Stimulated activated naive CD4-positive, alpha-beta T cell (primary cell): ENCODE data around the gene C5orf15.

Experiments
- DNase-seq, 6 experiments: peaks; one replicate each; lab custom pipeline; 2025; lab: John Stamatoyannopoulos, UW

Gene C5orf15

DNA sequence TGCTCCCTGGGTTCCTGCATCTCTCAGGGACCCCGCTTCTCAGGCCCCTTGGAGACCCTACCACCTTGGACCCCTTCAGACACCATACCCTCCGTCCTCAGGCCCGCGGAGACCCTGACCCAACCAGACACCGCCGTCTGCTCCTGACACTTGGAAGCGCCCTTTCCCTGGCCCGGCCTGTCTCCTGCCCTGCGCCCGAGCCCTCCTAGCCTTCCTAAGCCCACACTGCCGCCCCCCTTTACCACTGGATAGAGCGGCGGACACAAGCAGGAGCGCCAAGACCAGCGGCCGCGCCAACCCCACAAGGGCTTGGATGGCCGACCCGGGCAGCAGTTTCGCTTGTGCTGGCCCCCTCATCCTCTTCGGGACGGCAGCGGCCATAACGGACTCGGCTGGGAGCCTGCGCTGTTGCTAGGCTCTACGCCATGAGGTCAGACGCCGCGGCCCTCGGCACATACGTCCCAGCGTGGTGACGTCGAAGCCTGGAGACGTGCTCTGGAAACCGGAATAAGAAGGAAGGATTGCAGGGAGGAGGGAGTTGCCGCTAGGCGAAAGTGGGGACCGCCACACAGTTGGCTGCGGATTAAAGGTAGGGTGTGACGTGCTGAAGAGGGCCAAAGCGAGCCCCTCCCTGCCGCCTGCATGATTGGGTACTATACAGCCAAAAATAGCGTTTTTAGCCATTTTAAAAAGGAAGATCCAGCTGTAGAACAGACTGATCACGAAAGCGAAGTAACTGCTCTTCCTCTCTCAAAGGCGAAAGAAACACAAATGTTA is at the start of gene C5orf15:
TSS of gene C5orf15 (minus strand) at position 422 of the 777 bp plus-strand sequence. CDS start at position 381, 41 bp downstream.
- DNase-seq = peak; percentile 75 to 90 (median 84)

DNA sequence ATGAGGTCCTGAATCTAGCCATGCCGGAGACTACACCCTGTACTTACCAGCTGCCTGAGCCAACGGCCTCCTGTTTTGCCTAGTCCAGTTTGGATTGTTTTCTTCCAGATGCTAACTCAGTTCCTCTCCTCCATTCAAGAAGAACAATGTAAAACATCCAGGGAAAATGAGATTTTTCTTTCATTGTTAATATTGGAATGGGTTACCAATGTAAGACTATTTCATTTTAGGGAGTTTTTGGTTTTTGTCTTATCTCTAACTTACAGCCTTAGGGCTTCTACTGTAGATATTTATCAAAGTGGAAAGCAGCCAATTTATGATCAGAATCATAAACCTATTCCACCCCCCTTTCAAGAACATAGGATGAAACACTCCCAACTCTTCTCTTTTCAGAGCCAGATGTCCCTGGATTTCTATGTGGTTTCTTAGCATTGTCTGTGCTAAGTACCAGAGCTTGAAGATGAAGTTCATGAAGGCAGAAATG is 39.9 kb upstream of the C5orf15 start:
- no peak for DNase-seq

DNA sequence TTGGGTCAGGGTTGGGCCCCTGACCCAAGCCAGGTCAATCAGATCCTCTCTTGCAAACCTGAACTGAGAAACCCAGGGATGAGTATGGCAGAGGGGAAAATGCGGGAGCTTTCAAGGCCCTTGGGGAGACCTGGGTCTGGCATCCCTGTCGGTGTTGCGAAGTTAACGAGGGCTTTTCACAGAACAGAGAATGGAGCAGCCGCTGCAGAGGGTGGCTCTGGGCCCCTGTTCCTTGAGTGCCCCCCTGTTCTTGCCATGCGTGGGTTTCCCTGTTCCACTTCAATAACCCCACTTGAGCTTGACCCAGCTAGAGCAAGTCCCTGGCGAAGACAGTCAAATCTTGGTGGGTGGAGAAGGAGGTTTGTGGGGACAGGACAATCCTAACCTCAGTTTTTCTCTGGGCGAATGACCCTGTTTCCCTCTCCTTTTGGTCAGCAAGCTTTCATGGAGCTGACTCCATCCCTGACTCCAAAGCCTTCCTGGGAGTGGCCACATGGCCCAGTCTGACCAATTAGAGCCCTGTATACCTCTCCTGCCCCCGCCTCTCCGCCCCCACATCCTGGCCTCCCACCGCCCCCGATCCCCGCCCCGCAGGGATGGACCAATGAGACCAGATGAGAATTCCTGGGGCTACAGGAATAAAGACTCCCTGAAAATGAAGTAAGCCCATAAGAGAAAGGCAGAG is 39.3 kb upstream of the C5orf15 start:
- no peak for DNase-seq

DNA sequence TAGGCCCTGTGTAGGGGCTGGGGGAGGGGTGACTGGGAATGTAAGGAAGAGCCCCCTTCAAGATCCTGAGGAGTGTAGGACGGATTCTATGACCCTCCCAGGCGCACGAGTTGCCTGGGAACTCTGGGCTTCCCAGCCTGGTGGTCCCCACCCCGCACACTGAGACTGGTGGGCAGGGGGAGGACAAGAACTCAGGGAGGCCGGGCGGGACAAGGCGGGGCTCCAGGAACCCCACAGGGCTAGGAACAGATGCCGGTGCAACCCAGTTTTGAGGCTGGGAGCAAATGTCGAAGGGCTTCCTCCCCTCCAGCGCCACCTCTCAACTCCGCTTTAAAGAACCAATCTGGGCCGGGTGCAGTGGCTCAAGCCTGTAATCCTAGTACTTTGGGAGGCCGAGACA is 37.7 kb upstream of the C5orf15 start:
- DNase-seq = no peak

DNA sequence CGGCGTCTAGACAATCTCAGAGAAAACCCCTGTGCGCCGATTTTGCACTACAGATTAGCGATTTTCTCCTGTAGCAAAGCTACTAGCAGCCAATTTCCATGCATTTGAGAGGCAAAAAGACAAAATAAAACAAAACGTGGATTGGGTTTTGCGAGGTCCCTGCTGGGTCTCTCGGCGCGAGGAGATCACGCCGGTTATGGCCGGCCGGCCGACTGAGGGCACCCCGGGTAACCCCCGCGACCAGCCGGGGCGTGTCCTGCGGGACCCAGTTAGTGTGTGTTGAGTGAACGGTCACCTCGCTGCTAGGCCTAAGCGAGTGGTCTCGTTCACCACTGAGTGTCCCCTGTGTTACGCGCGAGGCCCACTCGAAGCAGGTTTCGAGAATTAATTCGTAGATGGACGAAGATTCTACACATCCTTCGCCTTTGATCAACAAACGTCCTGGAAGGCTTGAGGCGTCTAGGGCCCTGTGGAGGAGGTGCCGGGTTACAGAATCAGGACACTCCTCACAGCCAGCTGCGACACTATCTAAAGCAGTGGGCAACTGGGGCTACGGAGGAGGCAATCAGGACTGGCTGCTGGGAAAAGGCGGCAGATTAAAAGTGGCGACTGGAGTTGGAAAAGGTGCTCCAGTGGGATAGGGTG is 37.1 kb upstream of the C5orf15 start:
- DNase-seq = no peak

DNA sequence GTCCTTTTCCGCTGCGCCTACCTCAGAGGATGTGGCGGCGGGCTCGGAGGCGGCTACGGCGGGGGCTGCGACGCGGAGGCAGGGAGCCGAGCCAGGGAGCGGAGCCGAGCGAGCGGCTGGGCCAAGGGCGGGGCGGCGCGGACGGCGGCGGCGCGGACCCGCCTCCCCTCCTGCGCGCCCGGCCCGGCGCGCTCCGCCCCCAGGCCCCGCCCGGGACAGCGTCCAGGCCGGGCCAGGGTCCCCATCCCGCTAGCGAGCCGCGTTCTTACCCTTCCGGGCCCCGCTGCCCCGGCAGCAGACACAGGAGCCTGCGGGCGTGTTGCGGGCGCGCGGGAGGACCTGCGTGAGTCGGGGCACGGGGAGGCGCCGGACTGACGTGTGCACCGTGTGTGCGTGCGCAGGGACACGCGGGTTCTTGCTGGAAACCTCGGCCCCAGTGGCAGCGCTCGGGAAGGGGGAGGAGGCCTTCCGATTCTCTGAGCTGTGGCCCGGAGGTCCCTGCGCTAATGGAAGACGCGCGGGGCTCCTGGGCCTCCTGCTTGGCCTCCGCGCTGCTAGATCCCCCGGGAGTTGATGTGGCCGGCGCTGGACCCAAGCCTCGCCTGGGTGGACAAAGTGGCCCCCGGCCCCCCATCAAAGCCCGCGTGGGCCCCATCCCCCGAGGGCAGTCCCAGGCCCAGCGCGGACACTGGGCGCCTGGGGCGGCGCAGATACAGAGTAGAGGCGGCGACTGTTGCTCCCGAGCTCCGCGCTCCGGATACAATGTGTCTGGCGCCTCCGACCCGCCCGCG is 36.4 kb upstream of the C5orf15 start, which contains the start of gene VDAC1:
TSS of gene VDAC1 (minus strand) at position 350 of the 791 bp plus-strand sequence. CDS start 11,963 bp downstream, outside the sequence.
- peak; percentile 81 to 88 (median 84) for DNase-seq

DNA sequence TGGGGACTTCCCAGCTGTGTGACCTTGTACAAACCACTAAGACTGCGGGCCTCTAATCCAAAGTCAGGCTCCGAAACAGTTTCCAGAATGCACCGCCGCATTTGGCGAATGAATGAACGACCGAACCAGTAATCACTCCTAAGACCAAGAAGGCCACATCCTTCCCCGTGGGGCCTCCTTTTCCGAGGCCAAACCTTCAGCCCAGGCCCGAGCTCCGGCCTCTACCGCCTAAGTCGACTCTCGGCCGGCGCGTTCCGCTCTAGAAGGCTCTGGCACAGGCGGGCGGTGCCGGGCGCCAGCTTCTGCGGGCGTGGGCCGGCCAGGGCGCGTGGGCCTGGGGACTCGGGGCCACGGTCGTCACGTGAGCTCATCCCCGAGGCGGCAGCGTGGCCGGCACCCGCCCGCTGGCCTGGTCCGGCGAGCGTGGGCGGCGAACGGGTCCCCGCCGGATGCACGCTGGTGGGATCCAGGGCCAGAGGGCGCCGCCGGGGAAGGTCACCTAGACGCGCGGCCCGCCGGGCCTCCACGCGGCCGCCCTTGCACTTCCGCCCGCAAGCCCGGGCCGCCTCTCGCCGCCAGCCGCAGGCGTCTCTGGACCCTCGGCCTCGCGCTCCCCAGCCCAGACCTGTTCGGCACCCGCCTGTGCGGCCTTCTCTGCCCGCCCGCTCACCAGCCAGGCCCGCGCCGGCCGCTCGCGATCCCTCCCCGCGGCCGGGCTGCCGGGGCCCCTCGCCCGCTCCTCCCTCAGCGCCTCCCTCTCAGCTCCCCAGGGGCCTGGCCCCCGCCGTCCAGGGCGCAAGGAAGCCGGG is 35.6 kb upstream of the C5orf15 start:
- peak in 1 of 6 experiments; percentile 45 for DNase-seq

DNA sequence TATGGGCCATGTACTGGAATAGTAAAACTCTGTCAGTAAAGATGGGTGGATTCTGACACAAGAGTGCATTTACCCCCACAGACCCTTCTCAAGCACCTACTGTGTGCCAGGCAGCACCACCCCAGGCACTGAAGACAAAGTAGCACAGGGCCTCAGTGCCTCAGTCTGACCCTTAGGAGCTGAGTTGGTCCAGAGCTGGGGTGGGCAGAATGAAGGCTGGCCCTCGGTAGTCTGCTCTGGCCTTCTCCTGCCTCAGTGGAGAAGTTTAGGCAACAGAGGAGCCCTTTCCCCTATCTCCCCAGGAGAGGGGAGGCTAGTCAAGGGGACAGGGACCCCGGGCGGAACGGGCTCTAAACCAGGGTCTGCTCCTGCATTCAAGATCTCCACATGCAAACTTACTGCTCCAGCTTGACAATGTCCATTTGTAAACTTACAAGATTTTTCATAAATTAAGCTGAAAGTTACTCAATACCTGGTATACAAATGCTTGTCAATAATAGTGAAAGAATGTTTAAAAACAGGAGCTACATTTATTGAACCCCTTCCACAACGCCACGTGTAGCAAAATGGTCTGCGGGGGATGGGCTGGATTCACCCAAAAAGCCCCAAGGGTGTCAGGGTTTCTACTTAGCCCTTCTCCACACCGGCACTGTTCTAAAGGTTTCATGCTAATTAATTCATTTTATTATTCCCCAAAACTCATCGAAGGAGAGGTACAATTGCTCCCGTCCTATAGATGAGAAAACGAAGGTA is 34.8 kb upstream of the C5orf15 start:
- DNase-seq = peak in 1 of 6 experiments; percentile 26

DNA sequence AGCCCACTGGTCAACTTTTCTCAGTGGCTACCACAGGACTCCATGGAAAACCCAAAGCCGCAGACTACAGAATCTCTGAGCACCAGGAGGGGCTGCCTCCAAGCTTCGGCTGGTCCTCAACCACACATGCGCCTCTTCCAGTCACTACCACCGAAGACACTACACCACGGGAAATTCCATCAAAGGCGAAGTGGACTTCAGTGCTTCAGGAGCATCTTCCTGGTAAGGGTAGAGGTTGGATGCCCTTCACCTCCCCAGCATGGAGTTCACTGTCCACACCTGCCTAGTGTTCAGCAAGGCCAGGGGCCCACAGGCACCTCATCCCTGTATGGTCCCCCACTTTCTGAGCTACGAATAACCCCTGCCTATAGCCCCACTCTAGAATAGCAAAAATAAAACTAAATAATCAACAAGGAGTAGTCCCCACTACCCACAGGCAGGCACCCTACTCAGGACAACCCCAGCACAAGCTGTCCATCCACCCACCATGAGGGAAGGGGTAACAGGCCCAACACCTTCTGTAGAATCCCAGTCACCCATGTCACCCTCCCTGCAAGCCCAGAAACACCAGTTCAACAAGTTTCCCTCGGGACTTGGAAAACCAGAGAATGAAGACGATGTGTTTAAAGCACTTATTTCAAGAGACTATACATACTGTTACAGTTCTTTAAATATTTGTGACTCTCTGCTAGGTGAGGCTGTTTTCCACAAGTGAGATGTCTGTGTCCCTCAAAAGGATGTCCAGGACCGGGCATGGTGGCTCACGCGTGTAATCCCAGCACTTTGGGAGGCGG is 33.7 kb upstream of the C5orf15 start:
- DNase-seq = no peak

DNA sequence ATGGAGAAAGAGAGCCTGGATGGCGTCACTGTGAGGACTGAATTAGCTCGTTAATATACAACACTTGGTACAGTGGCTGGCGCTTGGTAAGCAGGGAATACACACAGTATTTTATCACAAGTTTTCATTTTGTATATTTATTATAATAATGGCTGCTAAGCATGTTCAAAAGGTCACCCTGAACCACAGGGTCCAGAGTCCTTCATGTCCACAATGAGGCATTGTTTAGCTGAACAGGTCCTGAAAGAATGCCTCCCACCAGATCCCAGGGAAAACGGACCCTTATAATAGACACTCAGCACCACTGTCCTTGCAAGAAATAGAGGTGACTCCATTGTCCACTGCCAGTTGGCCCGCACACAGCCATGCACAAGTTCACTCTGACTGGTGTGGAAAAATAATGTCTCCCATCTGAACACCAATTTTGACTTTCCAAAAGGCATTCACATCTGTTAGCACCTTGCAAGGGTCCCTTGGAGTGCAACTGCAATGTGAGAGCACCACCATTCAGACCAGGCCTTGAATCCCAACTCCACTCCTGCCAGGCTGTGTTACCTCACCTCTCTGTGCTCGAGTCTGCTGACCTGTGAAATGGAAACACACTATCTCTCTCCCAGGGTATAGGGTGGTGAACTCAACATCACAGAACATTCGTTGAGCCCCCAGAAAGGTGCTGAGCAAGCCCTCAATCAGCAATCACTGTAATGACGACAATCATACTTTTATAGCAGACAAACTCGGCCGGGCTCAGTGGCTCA is 32.5 kb upstream of the C5orf15 start:
- DNase-seq = no peak

DNA sequence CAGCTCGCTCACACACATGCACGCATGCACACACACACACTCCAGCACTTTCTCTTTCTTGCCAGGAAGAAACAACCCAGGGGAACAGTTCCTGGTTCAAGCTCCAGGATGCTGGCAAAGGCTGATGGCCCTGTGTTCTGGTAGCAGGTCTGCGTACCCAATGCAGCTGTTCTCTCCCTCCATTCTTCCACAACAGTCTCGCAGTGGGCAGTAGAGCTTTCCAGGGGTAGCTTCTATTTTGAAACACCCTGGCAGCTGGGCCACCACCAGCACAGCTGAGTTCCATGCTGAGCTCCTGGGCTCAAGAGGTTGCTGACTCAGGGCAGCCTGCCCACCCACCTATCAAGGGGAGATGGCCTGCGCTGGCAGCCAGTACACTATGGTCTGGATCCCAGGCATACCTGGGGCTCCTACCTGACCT is 31.7 kb upstream of the C5orf15 start:
- no peak for DNase-seq

DNA sequence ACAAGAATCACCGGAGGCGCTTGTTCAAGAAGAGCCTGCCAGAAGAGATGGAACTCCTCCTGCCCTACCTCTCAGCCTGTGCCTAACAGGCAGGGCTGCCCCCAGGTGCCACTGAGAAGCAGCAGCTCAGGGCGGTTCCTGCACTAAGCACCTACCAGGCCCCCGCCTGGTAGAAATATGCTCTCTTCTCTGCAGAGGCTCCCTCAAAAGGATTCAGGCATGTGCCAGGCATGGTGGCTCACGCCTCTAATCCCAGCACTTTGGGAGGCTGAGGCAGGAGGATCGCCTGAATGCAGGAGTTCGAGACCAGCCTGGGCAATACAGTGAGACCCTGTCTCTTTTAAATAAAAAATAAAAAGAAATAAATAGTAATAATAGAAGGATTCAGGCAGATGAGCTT is 30.4 kb upstream of the C5orf15 start:
- no peak for DNase-seq

DNA sequence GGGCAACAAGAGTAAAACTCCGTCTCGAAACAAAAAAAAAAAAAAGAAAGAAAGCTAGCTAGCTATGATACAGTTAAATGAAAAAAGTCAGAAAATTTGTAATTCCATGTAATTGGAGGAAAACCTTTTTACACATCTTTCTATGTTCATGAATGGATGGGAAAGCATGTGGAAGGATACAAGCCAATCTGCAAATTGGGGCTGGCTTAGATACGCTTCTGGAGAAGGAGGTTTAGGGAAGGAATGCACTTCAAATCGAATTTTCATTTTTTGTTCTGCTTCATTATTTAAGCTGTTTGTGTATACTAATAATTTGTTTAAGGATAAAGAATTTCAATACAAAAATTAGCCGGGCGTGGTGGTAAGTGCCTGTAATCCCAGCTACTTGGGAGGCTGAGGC is 29.6 kb upstream of the C5orf15 start:
- DNase-seq = no peak

DNA sequence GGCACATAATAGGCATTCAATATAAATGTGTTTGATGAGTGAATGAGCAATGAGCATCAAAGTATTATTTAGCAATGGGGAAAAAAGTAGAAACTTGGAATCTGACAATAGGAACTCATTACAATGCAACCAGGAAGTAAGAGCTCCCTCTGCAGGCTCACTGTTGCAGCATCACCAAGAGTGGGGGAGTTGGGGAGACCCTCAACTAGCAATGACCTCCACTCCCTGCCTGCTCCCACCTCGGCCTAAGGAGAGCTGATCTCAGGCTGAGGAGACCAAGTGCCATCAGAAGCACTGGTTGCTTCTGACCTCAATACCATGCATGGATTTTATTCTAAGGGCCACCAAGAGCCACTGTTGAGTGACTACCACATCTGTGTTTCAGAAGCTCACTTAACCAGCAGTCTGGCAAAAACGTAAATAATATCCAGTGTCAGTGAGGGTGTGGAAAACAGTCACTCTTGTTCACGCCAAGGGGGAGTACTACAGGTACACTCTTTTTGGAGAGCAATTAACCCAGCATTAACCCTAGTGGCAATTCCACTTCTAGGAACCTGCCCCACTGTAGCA is 28.3 kb upstream of the C5orf15 start:
- no peak for DNase-seq

DNA sequence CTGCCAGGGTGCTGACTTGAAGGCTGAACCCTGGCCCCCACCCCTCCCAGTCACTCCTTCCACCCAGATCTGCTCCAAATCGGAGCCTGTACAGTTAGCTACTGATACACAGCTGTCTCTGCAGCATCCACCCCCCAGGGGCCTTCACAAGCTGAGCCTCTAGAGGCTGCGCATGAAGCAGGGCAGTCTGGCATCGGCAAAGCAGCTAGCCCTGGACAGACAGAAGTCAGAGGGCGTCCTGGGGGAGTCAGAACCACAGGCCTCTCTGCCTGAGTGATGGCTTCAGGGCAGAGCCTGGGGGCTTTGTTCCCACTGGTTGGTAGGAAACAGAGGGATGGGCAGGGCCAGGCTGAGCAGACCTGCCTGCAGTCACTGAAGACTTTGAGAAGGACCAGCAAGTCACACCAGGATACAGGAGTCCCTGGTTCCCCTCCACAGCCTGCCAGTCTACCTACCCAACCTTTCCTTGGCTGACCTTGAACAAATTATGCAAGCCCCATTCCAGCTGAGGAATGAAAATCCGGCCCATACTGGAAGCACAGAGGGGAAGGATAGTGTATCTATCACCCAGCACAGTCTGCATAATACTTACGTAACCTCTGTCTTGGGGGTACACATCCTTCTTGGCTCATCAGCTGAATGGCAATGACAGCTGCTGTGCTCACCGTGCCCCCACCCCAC is 27.6 kb upstream of the C5orf15 start:
- no peak for DNase-seq

DNA sequence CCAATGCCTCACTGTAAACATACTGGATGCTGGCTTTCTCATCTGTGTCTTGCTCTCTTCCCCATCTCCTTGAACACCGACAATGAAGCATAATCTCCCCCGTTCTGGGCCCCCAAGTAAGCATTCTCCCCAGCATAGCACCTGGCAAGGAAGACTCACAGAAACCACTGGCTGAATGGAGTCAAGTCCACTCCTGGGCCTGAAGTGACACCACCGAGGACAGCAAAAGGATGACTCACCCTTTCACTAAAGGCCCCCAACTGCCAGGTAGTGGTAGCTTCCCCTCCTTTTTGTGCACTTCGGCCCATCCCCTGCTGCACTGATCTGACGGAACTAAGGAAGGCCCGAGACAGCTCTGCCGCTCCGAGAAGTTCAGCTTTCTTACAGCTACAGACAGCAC is 26.9 kb upstream of the C5orf15 start:
- DNase-seq = no peak

DNA sequence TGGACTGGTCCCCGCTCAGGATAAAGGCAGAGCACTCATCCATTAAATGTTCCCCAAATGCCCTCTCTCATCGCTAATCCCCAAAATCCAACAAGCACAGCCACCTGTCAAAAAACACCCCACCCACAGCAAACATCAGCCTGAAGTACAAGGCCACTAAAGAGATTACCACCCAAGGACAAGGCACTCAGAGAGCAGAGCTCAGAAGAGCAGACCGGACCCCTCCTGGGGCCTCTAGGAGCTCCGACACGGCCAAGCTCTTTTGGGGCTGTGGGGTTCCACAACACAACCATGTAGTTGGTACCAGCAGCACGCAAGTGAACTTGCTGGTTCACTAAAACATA is 26.5 kb upstream of the C5orf15 start:
- no peak for DNase-seq
